ENCODE results near the gene SPAAR.
"Not testable (repeated sequence)": the region's sequence is repeated elsewhere in the genome, so short reads cannot be mapped to it uniquely, and the experiment has no call there.

The SPAAR gene

GRCh38 chr9:35896570-35896969 is 12.7 kb upstream of the SPAAR start:
- Histone ChIP-seq H3K4me1 (ENCODE audit: low read depth, poor library complexity, severe bottlenecking) (peaks cover 36% of the 10 kb centered on the region), H4K20me1 (ENCODE audit: insufficient read depth) (no peaks in the 10 kb centered on the region), H3K9ac (no peak overlapping the region), H3K36me3 (ENCODE audit: insufficient read depth) (no peaks in the 10 kb centered on the region), H2AFZ (ENCODE audit: low read depth) (no peak overlapping the region), H3K79me2 (ENCODE audit: insufficient read depth, low read depth) (no peaks in the 10 kb centered on the region), H3K27me3 (ENCODE audit: insufficient read depth, low read depth) (no peaks in the 10 kb centered on the region), H3K4me2 (no peak overlapping the region), H3K4me3 (IDR thresholded peaks at IDR 0.05; ENCODE audit: insufficient read depth, low read depth, low read length) (no peak overlapping the region), H3K27ac (no peak overlapping the region)
- no peak for TF ChIP-seq CTCF (conservative IDR thresholded peaks at IDR 0.05; ENCODE audit: low read depth, low read length)

DNA sequence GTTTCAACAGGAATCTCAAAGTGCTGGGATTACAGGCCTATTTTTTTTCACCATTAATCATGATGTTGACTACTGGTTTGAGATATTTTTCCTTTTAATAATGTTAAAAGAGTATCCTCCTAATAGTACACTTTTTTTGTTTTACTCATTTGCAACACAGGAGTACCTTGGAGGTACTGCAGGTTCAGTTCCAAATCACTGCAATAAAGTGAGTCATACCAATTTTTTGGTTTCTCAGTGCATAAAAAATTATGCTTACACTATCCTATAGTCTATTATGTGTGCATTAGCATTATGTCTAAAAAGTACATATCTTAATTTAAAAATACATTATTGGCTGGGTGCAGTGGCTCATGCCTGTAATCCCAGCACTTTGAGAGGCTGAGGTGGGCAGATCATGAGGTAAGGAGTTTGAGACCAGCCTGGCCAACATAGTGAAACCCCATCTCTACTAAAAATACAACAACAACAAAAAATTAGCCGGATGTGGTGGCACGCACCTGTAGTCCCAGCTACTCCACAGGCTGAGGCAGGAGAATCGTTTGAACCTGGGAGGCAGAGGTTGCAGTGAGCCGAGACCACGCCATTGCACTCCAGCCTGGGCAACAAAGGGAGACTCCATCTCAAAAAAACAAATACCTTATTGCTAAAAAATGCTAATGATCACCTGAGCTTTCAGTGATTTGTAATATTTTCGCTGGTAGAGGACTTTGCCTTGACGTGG is 11.8 kb upstream of the SPAAR start:
- H3K79me2 ChIP-seq (ENCODE audit: insufficient read depth, low read depth); H4K20me1 ChIP-seq (ENCODE audit: insufficient read depth); H3K9ac ChIP-seq; H3K36me3 ChIP-seq (ENCODE audit: insufficient read depth); H3K27me3 ChIP-seq (ENCODE audit: insufficient read depth, low read depth); H3K4me3 ChIP-seq (IDR thresholded peaks at IDR 0.05; ENCODE audit: insufficient read depth, low read depth, low read length); H2AFZ ChIP-seq (ENCODE audit: low read depth): not testable (repeated sequence)
- Histone ChIP-seq H3K4me2 (peak overlapping the region; percentile 18), H3K27ac (peak overlapping the region; percentile 25; the same call in 1 of the 2 replicates), H3K4me1 (ENCODE audit: low read depth, poor library complexity, severe bottlenecking) (peaks cover 36% of the 10 kb centered on the region)

- Histone ChIP-seq H3K36me3 (ENCODE audit: insufficient read depth) (no peaks in the 10 kb centered on the region), H3K4me1 (ENCODE audit: low read depth, poor library complexity, severe bottlenecking) (peaks cover 43% of the 10 kb centered on the region), H3K27me3 (ENCODE audit: insufficient read depth, low read depth) (no peaks in the 10 kb centered on the region), H2AFZ (ENCODE audit: low read depth) (no peak overlapping the region), H4K20me1 (ENCODE audit: insufficient read depth) (no peaks in the 10 kb centered on the region), H3K79me2 (ENCODE audit: insufficient read depth, low read depth) (no peaks in the 10 kb centered on the region), H3K4me2 (0 out of 2 replicates have a peak overlapping the region, but pooled peaks have one; percentile 18), H3K4me3 (IDR thresholded peaks at IDR 0.05; ENCODE audit: insufficient read depth, low read depth, low read length) (no peak overlapping the region), H3K9ac (no peak overlapping the region), H3K27ac (peak overlapping the region; percentile 25; the same call in 1 of the 2 replicates)
- no peak for TF ChIP-seq CTCF (conservative IDR thresholded peaks at IDR 0.05; ENCODE audit: low read depth, low read length)
Observed at GRCh38 chr9:35898337-35898736, 11.0 kb upstream of the SPAAR start.

DNA sequence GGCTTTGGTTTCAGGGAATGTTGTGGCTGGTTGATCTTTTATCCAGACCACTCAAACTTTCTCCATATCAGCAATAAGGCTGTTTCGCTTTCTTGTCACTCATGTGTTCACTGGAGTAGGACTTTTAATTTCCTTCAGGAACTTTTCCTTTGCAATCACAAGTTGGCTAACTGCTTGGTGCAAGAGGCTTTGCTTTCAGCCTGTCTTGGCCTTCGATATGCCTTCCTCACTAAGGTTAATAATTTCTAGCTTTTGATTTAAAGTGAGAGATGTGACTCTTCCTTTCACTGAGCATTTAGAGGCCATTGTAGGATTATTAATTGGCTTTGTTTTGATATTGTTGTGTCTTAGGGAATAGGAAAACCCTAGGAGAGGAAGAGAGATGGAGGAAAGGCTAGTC is 10.3 kb upstream of the SPAAR start:
- H3K4me2 ChIP-seq: no peak overlapping the region
- TF ChIP-seq CTCF (conservative IDR thresholded peaks at IDR 0.05; ENCODE audit: low read depth, low read length): no peak
- H3K27ac ChIP-seq: no peak overlapping the region
- H3K4me3 ChIP-seq (IDR thresholded peaks at IDR 0.05; ENCODE audit: insufficient read depth, low read depth, low read length): no peak overlapping the region
- no peaks in the 10 kb centered on the region for H3K36me3 ChIP-seq (ENCODE audit: insufficient read depth)
- H3K4me1 ChIP-seq (ENCODE audit: low read depth, poor library complexity, severe bottlenecking): peaks cover 44% of the 10 kb centered on the region
- H2AFZ ChIP-seq (ENCODE audit: low read depth): no peak overlapping the region
- no peaks in the 10 kb centered on the region for H4K20me1 ChIP-seq (ENCODE audit: insufficient read depth)
- H3K9ac ChIP-seq: no peak overlapping the region
- no peaks in the 10 kb centered on the region for H3K27me3 ChIP-seq (ENCODE audit: insufficient read depth, low read depth)
- H3K79me2 ChIP-seq (ENCODE audit: insufficient read depth, low read depth): no peaks in the 10 kb centered on the region

GRCh38 chr9:35903049-35903448 is 6.2 kb upstream of the SPAAR start:
- H3K9ac ChIP-seq: no peak overlapping the region
- H3K36me3 ChIP-seq (ENCODE audit: insufficient read depth): no peaks in the 10 kb centered on the region
- TF ChIP-seq CTCF (conservative IDR thresholded peaks at IDR 0.05; ENCODE audit: low read depth, low read length): peak; percentile 88
- H3K4me1 ChIP-seq (ENCODE audit: low read depth, poor library complexity, severe bottlenecking): peaks cover 25% of the 10 kb centered on the region
- no peaks in the 10 kb centered on the region for H3K79me2 ChIP-seq (ENCODE audit: insufficient read depth, low read depth)
- H2AFZ ChIP-seq (ENCODE audit: low read depth): no peak overlapping the region
- H3K4me2 ChIP-seq: no peak overlapping the region
- H3K27ac ChIP-seq: no peak overlapping the region
- H3K4me3 ChIP-seq (IDR thresholded peaks at IDR 0.05; ENCODE audit: insufficient read depth, low read depth, low read length): no peak overlapping the region
- H4K20me1 ChIP-seq (ENCODE audit: insufficient read depth): no peaks in the 10 kb centered on the region
- no peaks in the 10 kb centered on the region for H3K27me3 ChIP-seq (ENCODE audit: insufficient read depth, low read depth)
